Stimulated activated naive CD8-positive, alpha-beta T cell treated with anti-CD3 and anti-CD28 coated beads, Interleukin-15, Interleukin-2, amounts not matched to agents 100 ng/mL and 50 ng/mL, for 24 hours (primary cell): ENCODE data around the gene P2RY8.
"Not testable (repeated sequence)": the region's sequence is repeated elsewhere in the genome, so short reads cannot be mapped to it uniquely, and the experiment has no call there.

Experiments used
- H3K27ac Mint-ChIP-seq: one replicate; pipeline ENCODE4 v1.8.0; 2021; ENCODE audit warnings: mild to moderate bottlenecking, mixed read lengths
- H3K27me3 Mint-ChIP-seq: one replicate; pipeline ENCODE4 v1.8.0; 2021; ENCODE audit warnings: mixed read lengths
- H3K36me3 Mint-ChIP-seq: one replicate; pipeline ENCODE4 v1.8.0; 2021; ENCODE audit warnings: low read depth, mixed read lengths
- H3K4me1 Mint-ChIP-seq: one replicate; pipeline ENCODE4 v1.8.0; 2021; ENCODE audit warnings: low read depth, mixed read lengths
- H3K4me3 Mint-ChIP-seq: one replicate; pipeline ENCODE4 v1.8.0; 2021; ENCODE audit warnings: mild to moderate bottlenecking, mixed read lengths
- H3K9me3 Mint-ChIP-seq: one replicate; pipeline ENCODE4 v1.8.0; 2021; ENCODE audit warnings: mixed read lengths

P2RY8 gene

GRCh38 chrX:1444561-1445500 is 92.2 kb downstream of the P2RY8 start:
- H3K4me3 Mint-ChIP-seq = no peak overlapping the region
- no peaks in the 10 kb centered on the region for H3K27me3 Mint-ChIP-seq
- H3K27ac Mint-ChIP-seq = no peak overlapping the region
- H3K9me3 Mint-ChIP-seq = peaks cover 37% of the 10 kb centered on the region
- peaks cover 4% of the 10 kb centered on the region for H3K4me1 Mint-ChIP-seq
- peaks cover 59% of the 10 kb centered on the region for H3K36me3 Mint-ChIP-seq

DNA sequence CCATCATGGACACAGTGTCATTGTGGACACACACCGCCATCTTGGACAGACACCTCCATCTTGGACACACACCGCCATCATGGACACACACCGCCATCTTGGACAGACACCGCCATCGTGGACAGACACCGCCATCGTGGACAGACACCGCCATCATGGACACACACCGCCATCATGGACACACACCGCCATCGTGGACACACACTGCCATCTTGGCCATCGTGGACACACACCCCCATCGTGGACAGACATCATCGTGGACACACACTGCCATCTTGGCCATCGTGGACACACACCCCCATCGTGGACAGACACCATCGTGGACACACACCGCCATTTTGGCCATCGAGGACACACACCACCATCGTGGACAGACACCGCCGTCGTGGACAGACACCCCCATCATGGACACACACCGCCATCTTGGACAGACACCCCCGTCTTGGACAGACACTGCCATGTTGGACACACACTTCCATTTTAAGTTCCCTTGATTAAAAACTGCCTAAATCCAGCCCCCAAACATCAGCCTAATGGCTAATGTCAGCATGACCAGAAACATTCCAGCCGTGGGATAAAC is 93.4 kb downstream of the P2RY8 start:
- Mint-ChIP-seq H3K27me3 (no peaks in the 10 kb centered on the region), H3K36me3 (peaks cover 58% of the 10 kb centered on the region), H3K27ac (no peak overlapping the region), H3K4me3 (no peak overlapping the region), H3K9me3 (peaks cover 28% of the 10 kb centered on the region), H3K4me1 (peaks cover under 1% of the 10 kb centered on the region)

DNA sequence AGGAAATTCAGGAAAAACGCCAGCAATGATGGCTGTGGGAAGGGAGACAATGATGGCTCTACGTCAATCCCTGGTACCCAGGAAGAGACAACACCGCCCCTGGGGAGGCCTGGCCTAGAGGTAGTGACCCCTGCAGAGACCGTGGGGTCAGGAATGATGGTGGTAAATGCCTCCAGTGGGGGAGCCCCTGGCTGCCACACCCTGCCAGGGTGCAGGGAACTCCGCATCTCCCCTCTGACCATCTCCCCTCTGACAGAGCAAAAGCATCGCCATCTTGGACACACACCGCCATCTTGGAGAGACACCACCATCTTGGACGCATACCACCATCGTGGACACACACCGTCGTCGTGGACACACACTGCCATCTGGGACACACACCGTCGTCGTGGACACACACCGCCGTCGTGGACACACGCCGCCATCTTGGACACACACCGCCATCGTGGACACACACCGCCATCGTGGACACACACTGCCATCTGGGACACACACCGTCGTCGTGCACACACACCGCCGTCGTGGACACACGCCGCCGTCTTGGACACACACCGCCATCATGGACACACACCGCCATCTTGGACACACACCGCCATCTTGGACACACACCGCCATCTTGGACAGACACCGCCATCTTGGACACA is 94.1 kb downstream of the P2RY8 start:
- peaks cover 58% of the 10 kb centered on the region for H3K36me3 Mint-ChIP-seq
- no peaks in the 10 kb centered on the region for H3K27me3 Mint-ChIP-seq
- no peaks in the 10 kb centered on the region for H3K4me1 Mint-ChIP-seq
- H3K27ac Mint-ChIP-seq = no peak overlapping the region
- no peak overlapping the region for H3K4me3 Mint-ChIP-seq
- peaks cover 22% of the 10 kb centered on the region for H3K9me3 Mint-ChIP-seq

GRCh38 chrX:1442016-1442665 is 94.8 kb downstream of the P2RY8 start:
- Mint-ChIP-seq H3K27me3 (no peaks in the 10 kb centered on the region), H3K4me1 (no peaks in the 10 kb centered on the region), H3K36me3 (peaks cover 58% of the 10 kb centered on the region), H3K9me3 (peaks cover 16% of the 10 kb centered on the region), H3K4me3 (no peak overlapping the region), H3K27ac (no peak overlapping the region)

GRCh38 chrX:1440506-1440905 is 96.5 kb downstream of the P2RY8 start:
- Mint-ChIP-seq H3K9me3 (peaks cover 14% of the 10 kb centered on the region), H3K36me3 (peaks cover 65% of the 10 kb centered on the region), H3K4me1 (no peaks in the 10 kb centered on the region), H3K27ac (no peak overlapping the region), H3K27me3 (no peaks in the 10 kb centered on the region), H3K4me3 (no peak overlapping the region)

DNA sequence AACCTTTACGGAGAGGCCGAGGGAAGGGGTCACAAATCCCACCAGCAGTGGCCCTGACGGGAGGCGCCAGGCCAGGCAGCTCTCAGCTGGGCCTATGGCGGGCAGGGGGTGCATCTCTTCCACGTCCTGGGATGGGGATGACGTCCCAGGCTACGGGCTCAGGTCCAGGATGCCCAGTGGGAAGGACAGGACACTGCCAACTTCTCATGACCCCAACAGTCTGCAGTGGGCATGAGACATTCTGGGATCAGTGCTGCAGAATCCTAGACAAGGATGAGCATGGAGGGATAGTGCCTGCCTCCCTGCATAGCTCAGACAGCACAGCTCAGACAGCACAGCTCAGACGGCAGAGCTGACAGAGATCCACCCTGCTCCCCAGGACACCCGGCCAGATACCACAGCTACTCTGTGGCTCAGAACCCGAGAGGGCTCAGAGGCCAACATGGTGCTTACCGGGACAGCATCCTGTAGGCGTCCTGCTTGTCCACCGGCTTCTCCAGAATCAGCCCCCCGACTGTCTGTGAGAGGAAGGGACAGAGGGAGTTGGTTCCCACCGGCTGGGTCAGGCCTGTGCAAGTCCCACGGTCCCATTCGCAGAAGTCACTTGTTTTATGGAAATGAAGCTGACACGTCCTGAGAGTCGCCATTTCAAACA is 101.6 kb downstream of the P2RY8 start:
- Mint-ChIP-seq H3K27me3 (no peaks in the 10 kb centered on the region), H3K4me3 (no peak overlapping the region), H3K27ac (no peak overlapping the region), H3K4me1 (no peaks in the 10 kb centered on the region), H3K9me3 (no peaks in the 10 kb centered on the region), H3K36me3 (peaks cover 43% of the 10 kb centered on the region)

DNA sequence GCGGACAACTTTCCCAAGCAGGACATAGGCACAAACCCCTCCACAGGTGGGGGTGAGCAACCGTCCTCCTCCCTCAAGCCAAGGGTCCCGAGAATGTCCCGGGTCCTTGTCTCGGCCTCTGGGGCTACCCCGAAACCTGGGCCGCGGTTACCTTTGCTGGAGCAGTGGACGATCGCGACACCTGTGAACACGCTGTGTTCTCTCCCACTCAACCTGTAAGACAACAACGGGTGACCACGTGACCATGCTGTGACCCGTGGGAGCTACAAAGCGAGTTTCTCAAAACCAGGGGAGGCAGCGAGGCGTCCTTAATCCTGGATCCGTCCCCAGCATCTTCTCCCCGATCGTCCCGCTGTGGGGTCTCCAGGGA is 102.1 kb downstream of the P2RY8 start:
- no peaks in the 10 kb centered on the region for H3K4me1 Mint-ChIP-seq
- H3K27me3 Mint-ChIP-seq = no peaks in the 10 kb centered on the region
- no peaks in the 10 kb centered on the region for H3K9me3 Mint-ChIP-seq
- H3K36me3 Mint-ChIP-seq = peaks cover 43% of the 10 kb centered on the region
- H3K27ac Mint-ChIP-seq = no peak overlapping the region
- no peak overlapping the region for H3K4me3 Mint-ChIP-seq

DNA sequence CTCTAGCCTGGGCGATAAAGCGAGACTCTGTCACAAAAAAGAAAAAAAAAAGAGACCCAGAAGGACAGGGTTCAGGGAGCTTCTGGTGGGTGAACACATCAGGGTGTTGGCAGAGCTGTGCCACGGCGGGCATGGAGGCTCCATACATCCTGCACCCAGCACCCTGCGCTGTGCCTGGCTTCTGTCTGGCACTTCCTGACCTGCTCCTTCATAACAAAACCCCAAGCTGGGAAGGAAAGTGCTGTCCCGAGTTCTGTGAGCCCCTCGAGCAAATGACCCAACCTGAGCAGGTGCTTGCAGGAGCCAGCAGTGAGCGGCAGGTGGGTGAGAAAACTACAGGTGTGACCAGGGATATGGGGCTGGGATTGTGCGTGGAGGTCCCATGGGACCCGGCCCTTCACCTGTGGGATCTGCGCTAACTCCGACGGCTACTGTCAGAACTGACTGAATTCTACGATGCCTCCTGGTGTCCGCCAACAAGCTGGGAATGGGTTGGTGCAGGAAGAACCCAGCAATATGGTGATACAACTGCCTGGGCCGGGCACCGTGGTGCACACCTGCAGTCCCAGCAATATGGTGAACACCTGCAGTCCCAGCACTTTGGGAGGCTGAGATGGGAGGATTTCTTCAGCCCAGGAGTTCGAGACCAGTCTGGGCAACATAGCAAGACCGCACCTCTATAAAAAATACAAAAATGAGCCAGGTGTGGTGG is 103.2 kb downstream of the P2RY8 start:
- Mint-ChIP-seq H3K4me3 (no peak overlapping the region), H3K27ac (no peak overlapping the region), H3K9me3 (no peaks in the 10 kb centered on the region)

GRCh38 chrX:1430451-1430850 is 106.5 kb downstream of the P2RY8 start:
- Mint-ChIP-seq H3K4me1 (no peaks in the 10 kb centered on the region), H3K27me3 (no peaks in the 10 kb centered on the region), H3K4me3 (no peak overlapping the region), H3K9me3 (no peaks in the 10 kb centered on the region), H3K27ac (no peak overlapping the region), H3K36me3 (peaks cover 21% of the 10 kb centered on the region)

More for the DNA sequence above, 103.2 kb downstream of the P2RY8 start:
- no peaks in the 10 kb centered on the region for H3K4me1 Mint-ChIP-seq
- H3K27me3 Mint-ChIP-seq = no peaks in the 10 kb centered on the region
- peaks cover 34% of the 10 kb centered on the region for H3K36me3 Mint-ChIP-seq

DNA sequence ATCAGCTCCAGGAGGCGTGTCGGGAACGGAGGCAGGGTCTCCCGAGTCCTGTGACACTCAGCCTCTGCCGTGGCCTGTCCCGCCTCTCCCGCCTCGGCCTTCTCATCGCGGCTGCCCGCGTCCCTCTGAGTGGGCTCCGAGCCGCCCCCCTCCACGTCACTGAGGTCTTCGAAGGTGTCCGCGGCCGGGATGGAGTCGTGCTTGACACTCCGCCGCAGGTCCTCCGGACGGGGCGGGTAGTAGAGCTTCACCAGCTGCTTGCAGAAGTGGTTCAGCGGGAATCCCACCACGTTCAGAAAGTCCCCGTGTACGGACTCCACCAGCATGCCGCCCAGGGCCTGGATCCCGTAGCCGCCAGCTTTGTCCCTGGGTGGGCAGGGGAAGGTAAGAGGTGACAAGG is 109.2 kb downstream of the P2RY8 start:
- Mint-ChIP-seq H3K27ac (no peak overlapping the region), H3K4me1 (no peaks in the 10 kb centered on the region), H3K4me3 (no peak overlapping the region), H3K9me3 (peaks cover 6% of the 10 kb centered on the region), H3K27me3 (no peaks in the 10 kb centered on the region), H3K36me3 (peaks cover 40% of the 10 kb centered on the region)

GRCh38 chrX:1426321-1426720 is 110.7 kb downstream of the P2RY8 start:
- not testable (repeated sequence) for H3K9me3 Mint-ChIP-seq, H3K27me3 Mint-ChIP-seq, H3K4me3 Mint-ChIP-seq, H3K4me1 Mint-ChIP-seq, H3K27ac Mint-ChIP-seq
- H3K36me3 Mint-ChIP-seq = peaks cover 54% of the 10 kb centered on the region

- no peaks in the 10 kb centered on the region for H3K27me3 Mint-ChIP-seq
- no peak overlapping the region for H3K27ac Mint-ChIP-seq
- no peak overlapping the region for H3K4me3 Mint-ChIP-seq
- no peaks in the 10 kb centered on the region for H3K4me1 Mint-ChIP-seq
- H3K9me3 Mint-ChIP-seq = peaks cover 9% of the 10 kb centered on the region
- peaks cover 57% of the 10 kb centered on the region for H3K36me3 Mint-ChIP-seq
Observed at GRCh38 chrX:1425381-1425780, 111.6 kb downstream of the P2RY8 start.

GRCh38 chrX:1424147-1424851 is 112.7 kb downstream of the P2RY8 start:
- Mint-ChIP-seq H3K27ac (no peak overlapping the region), H3K36me3 (peaks cover 66% of the 10 kb centered on the region), H3K9me3 (peaks cover 9% of the 10 kb centered on the region), H3K27me3 (no peaks in the 10 kb centered on the region), H3K4me1 (no peaks in the 10 kb centered on the region), H3K4me3 (no peak overlapping the region)
